HG03342 (cell line): Measurements from ENCODE around the gene STX1B.
"Not testable (repeated sequence)": the region's sequence is repeated elsewhere in the genome, so short reads cannot be mapped to it uniquely, and the experiment has no call there.

Experiments used
- ATAC-seq: cut with Tn5 transposase; IDR thresholded peaks from one replicate; pipeline ENCODE4 v1.9.1; 2021; ENCODE audit warnings: mild to moderate bottlenecking, moderate library complexity; ENCODE audit not compliant: unreplicated experiment

STX1B gene

GRCh38 chr16:30953511-30954124, 56.8 kb downstream of the STX1B start:
- no peak for ATAC-seq

- ATAC-seq = no peak
Measured at GRCh38 chr16:30953111-30953510, 57.3 kb downstream of the STX1B start.

- no peak for ATAC-seq
Measured at GRCh38 chr16:30951750-30952149, 58.7 kb downstream of the STX1B start.

GRCh38 chr16:30951193-30951592, 59.2 kb downstream of the STX1B start:
- ATAC-seq = no peak

- no peak for ATAC-seq
Measured at GRCh38 chr16:30950516-30951065, 59.8 kb downstream of the STX1B start.

GRCh38 chr16:30949650-30950515, 60.6 kb downstream of the STX1B start:
- ATAC-seq = peak; percentile 28

- peak; percentile 69 for ATAC-seq
Measured at GRCh38 chr16:30948667-30949649, 61.5 kb downstream of the STX1B start, which contains the start of gene ORAI3. ORAI3 (plus strand) TSS chr16:30949068; CDS start chr16:30949290, 222 bp downstream.

- ATAC-seq = peak; percentile 14
Measured at GRCh38 chr16:30947859-30948666, 62.4 kb downstream of the STX1B start.

- no peak for ATAC-seq
Measured at GRCh38 chr16:30947541-30947858, 62.9 kb downstream of the STX1B start.

GRCh38 chr16:30946671-30947540, 63.5 kb downstream of the STX1B start:
- no peak for ATAC-seq

- no peak for ATAC-seq
Measured at GRCh38 chr16:30944352-30944751, 66.1 kb downstream of the STX1B start.

- ATAC-seq = no peak
Measured at GRCh38 chr16:30942426-30942806, 68.0 kb downstream of the STX1B start.

GRCh38 chr16:30941600-30942425, 68.6 kb downstream of the STX1B start:
- ATAC-seq = peak; percentile 82

- not testable (repeated sequence) for ATAC-seq
Measured at GRCh38 chr16:30939571-30939970, 70.9 kb downstream of the STX1B start.
